Lower leg skin (tissue), 3 donors: Measurements from ENCODE around the gene GABRG3.

Source experiments
- CTCF ChIP-seq, 3 donors: fragments of 450-650 bp; IDR thresholded peaks; one replicate each; pipeline ENCODE4 v1.5.1; 2016; ENCODE audit warnings: antibody characterized with exemption in 3 of 3, mild to moderate bottlenecking in 3 of 3, moderate library complexity in 2 of 3
- POLR2A ChIP-seq, 2 donors: fragments of 450-650 bp; IDR thresholded peaks; one replicate each; pipeline ENCODE4 v1.6.1; 2016 to 2017; ENCODE audit warnings: antibody characterized with exemption in 2 of 2, mild to moderate bottlenecking in 1 of 2, moderate library complexity in 1 of 2

DNA sequence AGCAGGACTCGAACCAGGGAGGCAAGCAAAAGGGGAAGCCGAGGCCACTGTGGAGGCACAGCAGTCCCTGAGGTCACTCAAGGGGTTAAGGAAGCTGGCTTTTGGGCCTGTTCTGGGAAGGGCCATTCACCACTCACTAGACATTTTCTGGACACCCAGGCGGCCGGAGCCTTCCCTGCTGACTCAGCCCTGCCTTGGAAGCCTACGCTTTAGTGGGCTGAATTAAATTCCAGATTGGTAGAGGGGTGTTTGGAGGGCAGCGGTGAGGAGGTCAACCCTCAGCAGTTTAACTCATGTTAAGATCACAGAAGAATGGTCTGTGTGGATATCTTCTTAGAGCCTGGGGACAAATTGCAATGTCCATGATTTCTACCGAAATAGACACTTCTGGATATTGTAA is 152.8 kb downstream of the GABRG3 start:
- TF ChIP-seq CTCF (IDR thresholded peaks at IDR 0.05) (no peak), POLR2A (IDR thresholded peaks at IDR 0.05) (no peak)
